DND-41 (cell line): ENCODE data around the gene DMC1.

Source experiments
- ATAC-seq: fragments of 200-7000 bp; cut with Tn5 transposase; 3 replicates; pipeline ENCODE4 v1.9.1; 2021; ENCODE audit warnings: low read depth; ENCODE audit not compliant: insufficient read depth
- DNase-seq: peaks from one replicate; pipeline ENCODE4 v3.0.0-alpha.2; 2020
- H2AFZ ChIP-seq: 2 replicates; pipeline ENCODE4 v1.6.0; 2012; ENCODE audit warnings: low read depth, low read length
- H3K27ac ChIP-seq: 2 replicates; pipeline ENCODE4 v1.5.1; 2012; ENCODE audit warnings: low read length, inconsistent platforms
- H3K27me3 ChIP-seq: fragments of 200-600 bp; sonication (generic); 2 replicates; pipeline ENCODE4 v1.6.0; 2012; ENCODE audit warnings: low read length, mild to moderate bottlenecking, inconsistent platforms; ENCODE audit not compliant: insufficient read depth, poor library complexity
- H3K36me3 ChIP-seq: 2 replicates; pipeline ENCODE4 v1.5.1; 2012; ENCODE audit warnings: low read length, inconsistent platforms; ENCODE audit not compliant: insufficient read depth
- H3K4me1 ChIP-seq: 2 replicates; pipeline ENCODE4 v1.5.1; 2012; ENCODE audit warnings: mild to moderate bottlenecking, low read length; ENCODE audit not compliant: insufficient read depth
- H3K4me2 ChIP-seq: 2 replicates; pipeline ENCODE4 v1.6.0; 2012; ENCODE audit warnings: mild to moderate bottlenecking, moderate library complexity, low read length, inconsistent platforms; ENCODE audit not compliant: insufficient read depth
- H3K4me3 ChIP-seq, 2 experiments: fragments of 200-600 bp in 1 of 2; shearing (Covaris generic) in 1 of 2; 2 replicates each; pipeline ENCODE4 v1.5.1; 2012 to 2016; ENCODE audit warnings: inconsistent platforms in 2 of 2, low read length in 2 of 2, mild to moderate bottlenecking in 2 of 2, low read depth in 1 of 2, moderate library complexity in 1 of 2
- H3K79me2 ChIP-seq: 2 replicates; pipeline ENCODE4 v1.6.0; 2012; ENCODE audit warnings: low read length, inconsistent platforms; ENCODE audit not compliant: insufficient read depth
- H3K9ac ChIP-seq: 2 replicates; pipeline ENCODE4 v1.6.0; 2012; ENCODE audit warnings: low read depth, mild to moderate bottlenecking, inconsistent platforms, low read length, moderate library complexity
- H3K9me3 ChIP-seq: 2 replicates; pipeline ENCODE4 v1.5.1; 2012; ENCODE audit warnings: low read length, moderate library complexity, mild to moderate bottlenecking, inconsistent platforms; ENCODE audit not compliant: insufficient read depth, severe bottlenecking
- H4K20me1 ChIP-seq: 2 replicates; pipeline ENCODE4 v1.6.0; 2012; ENCODE audit warnings: low read length; ENCODE audit not compliant: insufficient read depth
- CTCF ChIP-seq: IDR thresholded peaks from 2 replicates; pipeline ENCODE4 v1.5.1; 2012; ENCODE audit warnings: borderline replicate concordance, low read length, moderate library complexity, mild to moderate bottlenecking; ENCODE audit not compliant: poor library complexity, severe bottlenecking; ENCODE audit errors: extremely low read depth
- EZH2 ChIP-seq: IDR thresholded peaks from 3 replicates; pipeline ENCODE4 v1.6.1; 2012; ENCODE audit warnings: borderline replicate concordance, low read depth, mild to moderate bottlenecking, moderate library complexity, low read length, inconsistent platforms; ENCODE audit not compliant: severe bottlenecking

Gene DMC1

DNA sequence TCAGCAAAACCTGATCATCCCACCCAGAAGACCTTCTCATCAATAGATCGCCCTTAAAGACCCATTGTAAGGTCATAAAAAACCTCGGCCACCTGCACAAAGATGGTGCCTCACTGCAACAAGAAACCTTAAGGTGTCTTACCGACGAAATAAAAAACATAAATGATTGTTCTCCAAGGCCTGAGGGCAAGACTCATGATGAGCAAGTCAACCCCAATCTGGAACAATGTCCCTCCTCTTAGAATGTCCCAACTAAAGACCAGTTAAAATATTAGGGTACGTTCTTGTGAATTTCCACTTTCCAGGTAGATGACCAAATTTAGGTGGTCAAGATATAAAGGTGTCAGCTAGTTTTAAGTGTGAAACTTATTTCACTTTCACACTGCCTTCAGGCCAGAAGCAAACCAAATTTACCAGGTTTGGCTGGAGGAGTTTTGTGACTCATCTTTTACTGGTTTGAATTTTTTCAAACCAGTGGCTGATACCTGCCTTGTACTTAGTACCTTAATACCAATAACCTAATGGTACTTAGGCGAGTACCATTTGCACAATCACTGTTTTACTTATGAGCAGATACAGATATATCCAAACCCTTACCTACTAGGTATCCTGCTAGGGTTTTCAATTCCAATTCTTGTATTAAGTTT is 87.2 kb downstream of the DMC1 start:
- Histone ChIP-seq H2AFZ (no peak overlapping the region), H3K27me3 (no peaks in the 10 kb centered on the region), H3K79me2 (no peaks in the 10 kb centered on the region), H4K20me1 (peaks cover 30% of the 10 kb centered on the region), H3K4me1 (no peaks in the 10 kb centered on the region), H3K9me3 (no peaks in the 10 kb centered on the region), H3K36me3 (peaks cover 66% of the 10 kb centered on the region), H3K27ac (no peak overlapping the region), H3K9ac (no peak overlapping the region), H3K4me3 (no peak overlapping the region), H3K4me2 (no peak overlapping the region)
- TF ChIP-seq EZH2 = no peak
- DNase-seq (no peak), ATAC-seq (no peak)

GRCh38 chr22:38481871-38482332 is 88.1 kb downstream of the DMC1 start:
- peaks cover 25% of the 10 kb centered on the region for H4K20me1 ChIP-seq
- peaks cover 57% of the 10 kb centered on the region for H3K36me3 ChIP-seq
- H3K4me1 ChIP-seq = no peaks in the 10 kb centered on the region
- H3K9me3 ChIP-seq = no peaks in the 10 kb centered on the region
- H3K9ac ChIP-seq = no peak overlapping the region
- no peak overlapping the region for H2AFZ ChIP-seq
- H3K4me3 ChIP-seq = no peak overlapping the region
- no peak overlapping the region for H3K27ac ChIP-seq
- no peak; the same call in 2 of the 3 replicates for ATAC-seq
- TF ChIP-seq CTCF (no peak), EZH2 (no peak)
- H3K4me2 ChIP-seq = no peak overlapping the region
- H3K79me2 ChIP-seq = no peaks in the 10 kb centered on the region
- DNase-seq = no peak
- H3K27me3 ChIP-seq = no peaks in the 10 kb centered on the region

DNA sequence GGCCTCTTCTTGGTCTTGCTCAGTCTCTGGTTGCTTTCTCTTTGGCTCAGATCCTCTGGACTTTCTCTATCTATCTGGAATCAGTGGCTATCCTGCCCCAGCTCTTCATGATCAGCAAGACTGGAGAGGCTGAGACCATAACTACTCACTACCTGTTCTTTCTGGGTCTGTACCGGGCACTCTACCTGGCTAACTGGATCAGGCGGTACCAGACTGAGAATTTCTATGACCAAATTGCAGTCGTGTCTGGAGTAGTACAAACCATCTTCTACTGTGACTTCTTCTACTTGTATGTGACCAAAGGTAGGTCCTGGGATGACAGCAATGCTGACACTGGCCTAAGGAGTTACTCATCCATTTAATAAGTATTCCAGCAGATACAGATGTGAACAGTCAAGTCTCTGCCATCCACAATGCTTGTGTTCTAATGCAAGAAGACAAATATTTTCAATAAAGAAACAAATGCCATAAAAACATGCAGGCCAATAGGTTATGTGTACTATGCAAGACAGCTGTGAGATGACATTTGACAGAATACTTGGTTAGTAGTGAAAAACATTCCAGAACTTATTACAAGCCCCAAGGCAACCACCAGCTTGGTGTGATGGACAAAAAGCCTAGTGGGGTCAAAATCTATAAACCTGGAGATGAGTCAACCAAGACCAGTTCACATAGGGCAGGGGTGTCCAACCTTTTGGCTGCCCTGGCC is 88.7 kb downstream of the DMC1 start:
- peak; percentile 21; the same call in 1 of the 3 replicates for ATAC-seq

More for the DNA sequence above, 88.7 kb downstream of the DMC1 start:
- no peak for TF ChIP-seq EZH2
- no peak for TF ChIP-seq CTCF
- H3K9me3 ChIP-seq = no peaks in the 10 kb centered on the region
- H3K27me3 ChIP-seq = no peaks in the 10 kb centered on the region
- H3K4me3 ChIP-seq = no peak overlapping the region
- H2AFZ ChIP-seq = no peak overlapping the region
- H4K20me1 ChIP-seq = peaks cover 20% of the 10 kb centered on the region
- no peaks in the 10 kb centered on the region for H3K79me2 ChIP-seq
- no peak overlapping the region for H3K9ac ChIP-seq
- no peak overlapping the region for H3K4me2 ChIP-seq
- peaks cover 51% of the 10 kb centered on the region for H3K36me3 ChIP-seq
- no peak overlapping the region for H3K27ac ChIP-seq
- DNase-seq = no peak
- H3K4me1 ChIP-seq = no peaks in the 10 kb centered on the region
